IPS-18a (cell line): Measurements from ENCODE around the gene PITPNM1.
"Not testable (repeated sequence)": the region's sequence is repeated elsewhere in the genome, so short reads cannot be mapped to it uniquely, and the experiment has no call there.

Experiments used
- H3K27ac ChIP-seq: one replicate; pipeline ENCODE4 v1.5.1; 2013; ENCODE audit warnings: low read length
- H3K27me3 ChIP-seq: one replicate; pipeline ENCODE4 v1.6.1; 2013; ENCODE audit warnings: mild to moderate bottlenecking, low read length; ENCODE audit not compliant: control insufficient read depth, insufficient read depth
- H3K36me3 ChIP-seq: one replicate; pipeline ENCODE4 v1.6.1; 2013; ENCODE audit warnings: low read depth, low read length; ENCODE audit not compliant: control insufficient read depth
- H3K4me1 ChIP-seq: one replicate; pipeline ENCODE4 v1.6.1; 2013; ENCODE audit warnings: low read depth, low read length; ENCODE audit not compliant: control insufficient read depth
- H3K4me3 ChIP-seq: one replicate; pipeline ENCODE4 v1.5.1; 2013; ENCODE audit warnings: low read length
- H3K9ac ChIP-seq: one replicate; pipeline ENCODE4 v1.6.1; 2013; ENCODE audit warnings: mild to moderate bottlenecking, low read length, moderate library complexity
- H3K9me3 ChIP-seq: one replicate; pipeline ENCODE4 v1.6.1; 2013; ENCODE audit warnings: low read depth, low read length; ENCODE audit not compliant: control insufficient read depth

The PITPNM1 gene

GRCh38 chr11:67504950-67505581 is at the start of gene PITPNM1:
TSS of gene PITPNM1 (minus strand) at chr11:67505363. CDS start at chr11:67504180, 1,183 bp downstream.
- peaks cover 19% of the 10 kb centered on the region for H3K4me1 ChIP-seq
- no peaks in the 10 kb centered on the region for H3K36me3 ChIP-seq
- peaks cover 13% of the 10 kb centered on the region for H3K27me3 ChIP-seq
- H3K9me3 ChIP-seq, result no peaks in the 10 kb centered on the region
- no peak within 1 kb of the TSS for H3K27ac ChIP-seq
- peak within 1 kb of the TSS; percentile 83 for H3K4me3 ChIP-seq
- H3K9ac ChIP-seq, result peak within 1 kb of the TSS; percentile 32

DNA sequence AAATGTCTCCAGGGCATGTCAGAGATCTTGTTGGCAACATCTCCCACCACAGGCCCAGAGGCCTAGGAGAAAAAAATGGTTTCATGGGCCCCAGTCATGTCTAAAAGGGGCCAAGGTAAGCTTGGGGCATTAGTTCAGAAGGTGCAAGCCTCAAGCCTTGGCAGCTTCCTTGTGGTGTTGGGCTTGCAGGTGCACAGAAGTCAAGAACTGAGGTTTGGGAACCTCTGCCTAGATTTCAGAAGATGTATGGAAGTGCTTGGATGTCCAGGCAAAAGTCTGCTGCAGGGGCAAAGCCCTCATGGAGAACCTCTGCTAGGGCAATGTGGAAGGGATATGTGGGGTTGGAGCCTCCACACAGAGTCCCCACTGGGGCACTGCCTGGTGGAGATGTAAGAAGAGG is 46.5 kb upstream of the PITPNM1 start:
- H3K4me3 ChIP-seq, H3K9ac ChIP-seq, H3K27me3 ChIP-seq: not testable (repeated sequence)

GRCh38 chr11:67551127-67551526 is 46.0 kb upstream of the PITPNM1 start:
- H3K4me3 ChIP-seq, result no peak overlapping the region
- no peaks in the 10 kb centered on the region for H3K36me3 ChIP-seq
- no peak overlapping the region for H3K27ac ChIP-seq
- no peaks in the 10 kb centered on the region for H3K9me3 ChIP-seq
- no peaks in the 10 kb centered on the region for H3K4me1 ChIP-seq
- H3K9ac ChIP-seq, result no peak overlapping the region
- H3K27me3 ChIP-seq, result no peaks in the 10 kb centered on the region

More for the DNA sequence above, 46.5 kb upstream of the PITPNM1 start:
- not testable (repeated sequence) for H3K36me3 ChIP-seq, H3K27ac ChIP-seq, H3K4me1 ChIP-seq, H3K9me3 ChIP-seq

- Histone ChIP-seq H3K4me1 (no peaks in the 10 kb centered on the region), H3K4me3 (no peak overlapping the region), H3K27me3 (no peaks in the 10 kb centered on the region), H3K9ac (no peak overlapping the region), H3K36me3 (no peaks in the 10 kb centered on the region), H3K27ac (no peak overlapping the region), H3K9me3 (no peaks in the 10 kb centered on the region)
These were observed 43.5 kb upstream of the PITPNM1 start for GRCh38 chr11:67548555-67549110.

- H3K4me1 ChIP-seq, H3K27ac ChIP-seq, H3K27me3 ChIP-seq, H3K9ac ChIP-seq, H3K36me3 ChIP-seq, H3K4me3 ChIP-seq, H3K9me3 ChIP-seq: not testable (repeated sequence)
These were observed 42.9 kb upstream of the PITPNM1 start for GRCh38 chr11:67548112-67548511.

GRCh38 chr11:67545280-67545679 is 40.1 kb upstream of the PITPNM1 start:
- Histone ChIP-seq H3K9me3 (no peaks in the 10 kb centered on the region), H3K9ac (no peak overlapping the region), H3K27me3 (no peaks in the 10 kb centered on the region), H3K4me1 (peaks cover 6% of the 10 kb centered on the region), H3K27ac (no peak overlapping the region), H3K36me3 (no peaks in the 10 kb centered on the region), H3K4me3 (no peak overlapping the region)

GRCh38 chr11:67544616-67545242 is 39.6 kb upstream of the PITPNM1 start:
- H3K4me3 ChIP-seq, result no peak overlapping the region
- H3K27ac ChIP-seq, result no peak overlapping the region
- H3K9ac ChIP-seq, result no peak overlapping the region

GRCh38 chr11:67543585-67543984 is 38.4 kb upstream of the PITPNM1 start:
- no peaks in the 10 kb centered on the region for H3K36me3 ChIP-seq
- no peak overlapping the region for H3K9ac ChIP-seq
- peaks cover 6% of the 10 kb centered on the region for H3K4me1 ChIP-seq
- H3K27me3 ChIP-seq, result no peaks in the 10 kb centered on the region
- H3K4me3 ChIP-seq, result no peak overlapping the region
- no peaks in the 10 kb centered on the region for H3K9me3 ChIP-seq
- H3K27ac ChIP-seq, result no peak overlapping the region

More at GRCh38 chr11:67544616-67545242, 39.6 kb upstream of the PITPNM1 start:
- peaks cover 6% of the 10 kb centered on the region for H3K4me1 ChIP-seq
- H3K27me3 ChIP-seq, result no peaks in the 10 kb centered on the region
- no peaks in the 10 kb centered on the region for H3K36me3 ChIP-seq
- no peaks in the 10 kb centered on the region for H3K9me3 ChIP-seq

- Histone ChIP-seq H3K36me3 (no peaks in the 10 kb centered on the region), H3K27me3 (no peaks in the 10 kb centered on the region), H3K9me3 (no peaks in the 10 kb centered on the region), H3K9ac (no peak overlapping the region), H3K4me3 (no peak overlapping the region), H3K27ac (no peak overlapping the region), H3K4me1 (peaks cover 6% of the 10 kb centered on the region)
These were observed 37.8 kb upstream of the PITPNM1 start for GRCh38 chr11:67542971-67543370.

- Histone ChIP-seq H3K9me3 (no peaks in the 10 kb centered on the region), H3K27me3 (no peaks in the 10 kb centered on the region), H3K27ac (no peak overlapping the region), H3K4me3 (no peak overlapping the region), H3K9ac (no peak overlapping the region), H3K4me1 (peaks cover 6% of the 10 kb centered on the region), H3K36me3 (no peaks in the 10 kb centered on the region)
These were observed 37.0 kb upstream of the PITPNM1 start for GRCh38 chr11:67542169-67542568.

- Histone ChIP-seq H3K27me3 (no peaks in the 10 kb centered on the region), H3K9ac (no peak overlapping the region), H3K9me3 (no peaks in the 10 kb centered on the region), H3K4me1 (peaks cover 6% of the 10 kb centered on the region), H3K27ac (no peak overlapping the region), H3K36me3 (no peaks in the 10 kb centered on the region), H3K4me3 (no peak overlapping the region)
These were observed 36.0 kb upstream of the PITPNM1 start for GRCh38 chr11:67541198-67541597.

DNA sequence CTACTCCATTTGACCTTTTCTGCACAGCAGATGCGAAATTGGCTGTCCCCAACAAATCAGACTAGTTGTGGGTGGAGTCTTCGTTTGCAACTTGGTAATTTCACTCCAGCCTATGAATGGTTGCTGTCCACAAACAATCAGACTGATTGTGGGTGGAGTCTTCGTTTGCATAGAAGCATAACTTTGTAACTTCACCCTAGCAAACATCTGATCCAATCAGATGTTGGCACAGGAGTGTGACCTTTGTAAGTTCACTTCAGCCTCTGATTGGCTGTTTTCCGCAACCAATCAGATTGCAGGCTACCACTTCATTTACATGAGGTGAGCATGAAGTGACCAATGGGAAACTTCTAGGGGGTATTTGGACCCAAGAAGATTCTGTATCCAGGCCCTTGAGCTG is 34.4 kb upstream of the PITPNM1 start:
- peaks cover 6% of the 10 kb centered on the region for H3K4me1 ChIP-seq
- no peaks in the 10 kb centered on the region for H3K27me3 ChIP-seq
- no peak overlapping the region for H3K27ac ChIP-seq
- peaks cover 2% of the 10 kb centered on the region for H3K9me3 ChIP-seq
- H3K4me3 ChIP-seq, result no peak overlapping the region
- H3K9ac ChIP-seq, result no peak overlapping the region
- H3K36me3 ChIP-seq, result no peaks in the 10 kb centered on the region
